ENCODE results near the gene STAU1.
A peak's percentile ranks its signal among the peaks of the same experiment; 100 is the strongest.

- TF ChIP-seq REST (IDR thresholded peaks at IDR 0.05; ENCODE audit: low read depth, low read length), result no peak
- peak; percentile 20; the same call in 1 of the 2 replicates for TF ChIP-seq CTCF (IDR thresholded peaks at IDR 0.05)
- no peak for TF ChIP-seq TCF12 (IDR thresholded peaks at IDR 0.05)
- no peak for TF ChIP-seq EZH2phosphoT487 (IDR thresholded peaks at IDR 0.05; ENCODE audit: borderline replicate concordance, low read depth)
- no peak for TF ChIP-seq YY1 (IDR thresholded peaks at IDR 0.05; ENCODE audit: low read depth)
- TF ChIP-seq IRF3 (IDR thresholded peaks at IDR 0.05; ENCODE audit: low read depth, low read length), result no peak
- TF ChIP-seq MAX (IDR thresholded peaks at IDR 0.05; ENCODE audit: low read depth), result no peak
- no peak for TF ChIP-seq USF1 (IDR thresholded peaks at IDR 0.05; ENCODE audit: borderline replicate concordance, low read depth)
- no peak for TF ChIP-seq CHD2 (IDR thresholded peaks at IDR 0.05; ENCODE audit: low read length, partially characterized antibody)
- no peak for TF ChIP-seq MXI1 (IDR thresholded peaks at IDR 0.05; ENCODE audit: low read depth, low read length)
- TF ChIP-seq RCOR1 (IDR thresholded peaks at IDR 0.05; ENCODE audit: low read length), result no peak
- TF ChIP-seq ELF1 (IDR thresholded peaks at IDR 0.05), result no peak
- TF ChIP-seq NRF1 (IDR thresholded peaks at IDR 0.05; ENCODE audit: low read depth, low read length), result no peak
- TF ChIP-seq RAD21 (IDR thresholded peaks at IDR 0.05; ENCODE audit: low read length), result no peak
These were observed 18.9 kb upstream of the STAU1 start for GRCh38 chr20:49207076-49207475.
